ENCODE results near the gene FGFR3. TPM values are rescaled to one million over a fixed set of nuclear protein-coding genes. Genes with fewer than 3 reads are reported as not detected.

The FGFR3 gene
- total and polyA plus RNA-seq, 10 of the 15 experiments (the other 5 are each of a cell fraction or from before 2014, with no cell fraction given): 0.05 to 0.33 (median 0.18) TPM; not detected in 6

- no peak for TF ChIP-seq MYC (IDR thresholded peaks at IDR 0.05; ENCODE audit: insufficient read depth, insufficient read length, insufficient replicate concordance, low read length, severe bottlenecking)
Observed at GRCh38 chr4:1763550-1764080, 29.5 kb upstream of the FGFR3 start (continued).

- no TSS peak for BruUV-seq (replicated peaks)
- CTCF ChIA-PET: no interaction called here
- no peaks in the 10 kb centered on the region for H4K20me1 ChIP-seq (ENCODE audit: control insufficient read depth, insufficient read depth)
- no peaks in the 10 kb centered on the region for H3K79me2 ChIP-seq (ENCODE audit: control insufficient read depth, insufficient read depth, low read length)
- RAD21 ChIA-PET (ENCODE audit: unreplicated experiment): no interaction called here
- H3K9ac ChIP-seq (ENCODE audit: control insufficient read depth, insufficient read depth, low read length): no peak overlapping the region
- no peak overlapping the region for H2AFZ ChIP-seq (ENCODE audit: control insufficient read depth, low read depth, low read length)
- H3K27ac ChIP-seq (ENCODE audit: control insufficient read depth, insufficient read depth): no peak overlapping the region
- DNase-seq (ENCODE audit: low read depth, low spot score): no peak
- FAIRE-seq: no peak
- no peaks in the 10 kb centered on the region for H3K9me3 ChIP-seq (replicated peaks; ENCODE audit: control insufficient read depth, insufficient read depth, low read length)
- POLR2A ChIA-PET: no interaction called here
- H3K4me2 ChIP-seq (ENCODE audit: control insufficient read depth, insufficient read depth): no peak overlapping the region
- ATAC-seq: no peak
- WGBS (ENCODE audit: insufficient coverage, insufficient replicate concordance, low lambda C conversion rate, missing lambda C conversion rate): 46% methylated on average over 8 of the region's 9 CpGs
- intact Hi-C loops (cut with micrococcal nuclease; ENCODE audit: unreplicated experiment): no loop called here
- in situ Hi-C loops (cut with MboI): no loop called here
- H3K4me3 ChIP-seq: no peak overlapping the region
- H3K4me1 ChIP-seq (ENCODE audit: control insufficient read depth, insufficient read depth, low read length): no peaks in the 10 kb centered on the region
- H3K36me3 ChIP-seq (ENCODE audit: control insufficient read depth in 2 of 2, insufficient read depth in 2 of 2, low read length in 1 of 2): no peaks in the 10 kb centered on the region
- peaks cover 2 to 3% of the 10 kb centered on the region in 2 experiments; a peak in 1 of 4 replicates for H3K27me3 ChIP-seq (replicated peaks in 1 of 2; ENCODE audit: control insufficient read depth in 2 of 2, insufficient read depth in 2 of 2, low read length in 1 of 2)
- SMC1A ChIA-PET (ENCODE audit: uncharacterized antibody, unreplicated experiment): no interaction called here
- TF ChIP-seq YY1 (IDR thresholded peaks at IDR 0.05; ENCODE audit: low read depth, low read length): no peak
- no peak for TF ChIP-seq SP1 (IDR thresholded peaks at IDR 0.05; ENCODE audit: low read depth, low read length)
- no peak for TF ChIP-seq E4F1 (IDR thresholded peaks at IDR 0.05; ENCODE audit: borderline replicate concordance, partially characterized antibody)
- no peak for TF ChIP-seq SMAD1 (IDR thresholded peaks at IDR 0.05; ENCODE audit: low read depth, partially characterized antibody)
- TF ChIP-seq E2F4 (IDR thresholded peaks at IDR 0.05; ENCODE audit: low read depth, low read length): no peak
- TF ChIP-seq MLLT1 (IDR thresholded peaks at IDR 0.05): no peak
- TF ChIP-seq POLR2AphosphoS5 (IDR thresholded peaks at IDR 0.05; ENCODE audit: low read length): no peak
- TF ChIP-seq ZNF622 (IDR thresholded peaks at IDR 0.05): no peak
- no peak for TF ChIP-seq RAD21 (IDR thresholded peaks at IDR 0.05; ENCODE audit: insufficient read depth, low read depth, low read length)
- TF ChIP-seq GATAD2B (conservative IDR thresholded peaks at IDR 0.05; ENCODE audit: low read depth): no peak
- TF ChIP-seq CBX3 (IDR thresholded peaks at IDR 0.05; ENCODE audit: borderline replicate concordance, low read depth): no peak
- TF ChIP-seq ZBTB11 (CRISPR knock-in tag; IDR thresholded peaks at IDR 0.05): no peak
- no peak for TF ChIP-seq RFX5 (IDR thresholded peaks at IDR 0.05; ENCODE audit: low read depth, low read length)
- no peak for TF ChIP-seq KAT2A (conservative IDR thresholded peaks at IDR 0.05; ENCODE audit: control insufficient read depth, low read depth, low read length)
Observed at GRCh38 chr4:1764670-1765069, 28.4 kb upstream of the FGFR3 start.
